Esophagus squamous epithelium (tissue), 5 donors: ENCODE measurements around the gene PPARA. TPM values are rescaled to one million over a fixed set of nuclear protein-coding genes. Genes with fewer than 3 reads are reported as not detected.

Source experiments
- DNase-seq: peaks from one replicate; lab custom pipeline; 2025; lab: John Stamatoyannopoulos, UW
- H3K27ac ChIP-seq, 4 donors: fragments of 200-600 bp; sonication (generic); one replicate each; pipeline ENCODE4 v1.5.1; 2016 to 2019; ENCODE audit warnings: mild to moderate bottlenecking in 1 of 4
- H3K27me3 ChIP-seq, 4 donors: fragments of 200-600 bp; sonication (generic); 1 replicate in 3 of 4; 2 replicates in 1 of 4; pipeline versions ENCODE4 v1.5.1 to v1.6.0; 2017 to 2021; ENCODE audit warnings: antibody characterized with exemption in 1 of 4
- H3K36me3 ChIP-seq, 3 donors: fragments of 200-600 bp; sonication (generic); one replicate each; pipeline ENCODE4 v1.5.1; 2016 to 2019
- H3K4me1 ChIP-seq, 3 donors: fragments of 200-600 bp; sonication (generic); one replicate each; pipeline ENCODE4 v1.5.1; 2017 to 2019
- H3K4me3 ChIP-seq, 4 donors: fragments of 200-600 bp; sonication (generic); 1 replicate in 3 of 4; 2 replicates in 1 of 4; pipeline ENCODE4 v1.5.1; 2016 to 2019; ENCODE audit warnings: mild to moderate bottlenecking in 2 of 4, moderate library complexity in 1 of 4
- H3K9me3 ChIP-seq, 3 donors: fragments of 200-600 bp; sonication (generic); one replicate each; pipeline ENCODE4 v1.5.1; 2016 to 2019
- POLR2A ChIP-seq, 4 donors: fragments of 450-650 bp; IDR thresholded peaks; one replicate each; pipeline ENCODE4 v1.6.1; 2017; ENCODE audit warnings: antibody characterized with exemption in 4 of 4, mild to moderate bottlenecking in 4 of 4, moderate library complexity in 3 of 4
- WGBS, 2 donors: methylation state at CpG; one replicate each; pipeline ENCODE4 v1.1.5; 2018; 5-methylcytosine and 5-hydroxymethylcytosine counted together
- intact Hi-C: fragments of 100-400 bp; cut with DNase I; formaldehyde crosslinking; loops from one replicate; pipeline ENCODE4 v1.15.0; 2022
- total RNA-seq, 4 donors: library from RNA; depleted of rRNA; stranded (reverse); fragments of >200 nt; gene quantifications; one replicate each; pipeline ENCODE4 v1.1.0, GENCODE V29; 2016
- TF ChIP-seq, protein P1 (sequence below), 6 experiments: fragments of 450-650 bp in 4 of 6; fragments of 200-600 bp in 2 of 6; sonication (generic) in 2 of 6; IDR thresholded peaks; one replicate each; pipeline ENCODE4 v1.5.1; 2016 to 2019; ENCODE audit warnings: antibody characterized with exemption in 6 of 6, mild to moderate bottlenecking in 4 of 6, moderate library complexity in 4 of 6
- donor health status: DM: yes; HTN: yes; CAD: no.

Gene PPARA
- total RNA-seq, 4 donors from 2014 or later: 7.7 to 18.5 (median 10.1) TPM

GRCh38 chr22:46172522-46173110 is 22.3 kb downstream of the PPARA start:
- no peak for TF ChIP-seq POLR2A (IDR thresholded peaks at IDR 0.05)
- TF ChIP-seq, protein P1, sequence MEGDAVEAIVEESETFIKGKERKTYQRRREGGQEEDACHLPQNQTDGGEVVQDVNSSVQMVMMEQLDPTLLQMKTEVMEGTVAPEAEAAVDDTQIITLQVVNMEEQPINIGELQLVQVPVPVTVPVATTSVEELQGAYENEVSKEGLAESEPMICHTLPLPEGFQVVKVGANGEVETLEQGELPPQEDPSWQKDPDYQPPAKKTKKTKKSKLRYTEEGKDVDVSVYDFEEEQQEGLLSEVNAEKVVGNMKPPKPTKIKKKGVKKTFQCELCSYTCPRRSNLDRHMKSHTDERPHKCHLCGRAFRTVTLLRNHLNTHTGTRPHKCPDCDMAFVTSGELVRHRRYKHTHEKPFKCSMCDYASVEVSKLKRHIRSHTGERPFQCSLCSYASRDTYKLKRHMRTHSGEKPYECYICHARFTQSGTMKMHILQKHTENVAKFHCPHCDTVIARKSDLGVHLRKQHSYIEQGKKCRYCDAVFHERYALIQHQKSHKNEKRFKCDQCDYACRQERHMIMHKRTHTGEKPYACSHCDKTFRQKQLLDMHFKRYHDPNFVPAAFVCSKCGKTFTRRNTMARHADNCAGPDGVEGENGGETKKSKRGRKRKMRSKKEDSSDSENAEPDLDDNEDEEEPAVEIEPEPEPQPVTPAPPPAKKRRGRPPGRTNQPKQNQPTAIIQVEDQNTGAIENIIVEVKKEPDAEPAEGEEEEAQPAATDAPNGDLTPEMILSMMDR (IDR thresholded peaks at IDR 0.05): no peak
- H3K27ac ChIP-seq: no peak overlapping the region
- H3K9me3 ChIP-seq: no peaks in the 10 kb centered on the region
- DNase-seq: no peak
- no peaks in the 10 kb centered on the region for H3K36me3 ChIP-seq
- H3K27me3 ChIP-seq: no peaks in the 10 kb centered on the region
- H3K4me3 ChIP-seq: no peak overlapping the region
- H3K4me1 ChIP-seq: peaks cover 8 to 33% (median 12%) of the 10 kb centered on the region in 3 donors
- intact Hi-C loops: no loop called here
- 83 to 87% methylated on average over 11 of the region's 11 CpGs for WGBS, 2 donors

GRCh38 chr22:46173152-46173551 is 22.8 kb downstream of the PPARA start:
- Histone ChIP-seq H3K27me3 (no peaks in the 10 kb centered on the region), H3K4me1 (peaks cover 8 to 33% (median 12%) of the 10 kb centered on the region in 3 donors), H3K36me3 (peaks cover 0 to 5% (median 0%) of the 10 kb centered on the region in 3 donors), H3K4me3 (no peak overlapping the region), H3K27ac (no peak overlapping the region), H3K9me3 (no peaks in the 10 kb centered on the region)
- no peak for TF ChIP-seq POLR2A (IDR thresholded peaks at IDR 0.05)
- TF ChIP-seq, protein P1 (IDR thresholded peaks at IDR 0.05): no peak
- intact Hi-C loops: no loop called here
- no peak for DNase-seq
- 51 to 72% methylated on average over 3 of the region's 3 CpGs for WGBS, 2 donors

GRCh38 chr22:46175631-46176030 is 25.3 kb downstream of the PPARA start:
- intact Hi-C loops: no loop called here
- 74 to 80% methylated on average over 3 to 5 of the region's 5 CpGs for WGBS, 2 donors
- no peak for DNase-seq
- Histone ChIP-seq H3K9me3 (peaks cover 0 to 10% (median 9%) of the 10 kb centered on the region in 3 donors), H3K27ac (no peak overlapping the region), H3K27me3 (no peaks in the 10 kb centered on the region), H3K4me3 (no peak overlapping the region), H3K36me3 (peaks cover 0 to 30% (median 7%) of the 10 kb centered on the region in 3 donors), H3K4me1 (peaks cover 7 to 32% (median 11%) of the 10 kb centered on the region in 3 donors)
- TF ChIP-seq, protein P1 (IDR thresholded peaks at IDR 0.05): no peak
- TF ChIP-seq POLR2A (IDR thresholded peaks at IDR 0.05): no peak

DNA sequence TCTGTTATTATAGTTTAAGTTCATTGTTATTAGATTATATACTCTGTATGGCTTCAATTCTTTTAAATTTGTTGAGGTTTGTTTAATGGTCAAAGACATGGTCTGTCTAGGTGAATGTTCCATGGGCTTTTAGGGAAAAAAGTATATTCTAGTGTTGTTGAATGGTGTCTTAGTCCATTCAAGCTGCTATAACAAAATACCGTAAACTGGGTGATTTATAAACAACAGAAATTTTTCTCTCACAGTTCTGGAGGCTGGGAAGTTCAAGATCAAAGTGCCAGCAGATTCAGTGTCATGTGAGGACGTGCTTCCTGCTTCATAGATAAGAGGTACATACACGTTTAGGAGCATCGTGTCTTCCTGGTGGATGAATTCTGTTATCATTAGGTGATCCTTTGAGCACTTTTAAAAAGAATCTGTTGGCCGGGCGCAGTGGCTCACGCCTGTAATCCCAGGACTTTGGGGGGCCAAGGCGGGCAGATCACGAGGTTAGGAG is 26.2 kb downstream of the PPARA start:
- Histone ChIP-seq H3K4me3 (no peak overlapping the region), H3K36me3 (peaks cover 0 to 39% (median 7%) of the 10 kb centered on the region in 3 donors), H3K27ac (no peak overlapping the region), H3K9me3 (peaks cover 0 to 20% (median 17%) of the 10 kb centered on the region in 3 donors), H3K4me1 (peaks cover 0 to 23% (median 1%) of the 10 kb centered on the region in 3 donors), H3K27me3 (no peaks in the 10 kb centered on the region)
- 87 to 92% methylated on average over 7 to 9 of the region's 9 CpGs for WGBS, 2 donors
- no peak for DNase-seq
- TF ChIP-seq, protein P1 (IDR thresholded peaks at IDR 0.05): no peak
- intact Hi-C loops: no loop called here

GRCh38 chr22:46178755-46179505 is 28.6 kb downstream of the PPARA start:
- H3K27me3 ChIP-seq: no peaks in the 10 kb centered on the region
- H3K27ac ChIP-seq: no peak overlapping the region
- TF ChIP-seq, protein P1 (IDR thresholded peaks at IDR 0.05): no peak
- no peak for TF ChIP-seq POLR2A (IDR thresholded peaks at IDR 0.05)
- WGBS, 2 donors: 88 to 89% methylated on average over 4 of the region's 4 CpGs
- H3K4me3 ChIP-seq: no peak overlapping the region
- peaks cover 0 to 8% (median 0%) of the 10 kb centered on the region in 3 donors for H3K4me1 ChIP-seq
- intact Hi-C loops: no loop called here
- H3K9me3 ChIP-seq: peaks cover 0 to 23% (median 17%) of the 10 kb centered on the region in 3 donors
- H3K36me3 ChIP-seq: peaks cover 0 to 63% (median 7%) of the 10 kb centered on the region in 3 donors
- no peak for DNase-seq
